GM19463 (cell line): ENCODE data around the gene FUBP1.
A peak's percentile ranks its signal among the peaks of the same experiment; 100 is the strongest.
"Not testable (repeated sequence)": the region's sequence is repeated elsewhere in the genome, so short reads cannot be mapped to it uniquely, and the experiment has no call there.

Experiments
- ATAC-seq: cut with Tn5 transposase; IDR thresholded peaks from one replicate; pipeline ENCODE4 v1.9.1; 2021; ENCODE audit warnings: mild to moderate bottlenecking, moderate library complexity; ENCODE audit not compliant: unreplicated experiment

FUBP1 gene

GRCh38 chr1:77989744-77990143, 10.9 kb upstream of the FUBP1 start:
- ATAC-seq = no peak

- ATAC-seq = no peak
Observed at GRCh38 chr1:77987919-77988318, 9.0 kb upstream of the FUBP1 start.

GRCh38 chr1:77986810-77987209, 7.9 kb upstream of the FUBP1 start:
- ATAC-seq = no peak

- no peak for ATAC-seq
Observed at GRCh38 chr1:77984629-77985028, 5.8 kb upstream of the FUBP1 start.

- ATAC-seq = no peak
Observed at GRCh38 chr1:77983997-77984355, 5.1 kb upstream of the FUBP1 start.

GRCh38 chr1:77983352-77983996, 4.6 kb upstream of the FUBP1 start:
- ATAC-seq = not testable (repeated sequence)

- peak; percentile 67 for ATAC-seq
Observed at GRCh38 chr1:77978293-77978968, 441 bp downstream of the FUBP1 start.

- ATAC-seq = no peak
Observed at GRCh38 chr1:77977989-77978292, 931 bp downstream of the FUBP1 start.

- ATAC-seq = no peak
Observed at GRCh38 chr1:77976433-77977076, 2.3 kb downstream of the FUBP1 start.

GRCh38 chr1:77975907-77976306, 3.0 kb downstream of the FUBP1 start:
- ATAC-seq = no peak

GRCh38 chr1:77975386-77975785, 3.5 kb downstream of the FUBP1 start:
- ATAC-seq = no peak

GRCh38 chr1:77972080-77972479, 6.8 kb downstream of the FUBP1 start:
- ATAC-seq = no peak

GRCh38 chr1:77970192-77970591, 8.7 kb downstream of the FUBP1 start:
- ATAC-seq = no peak

- no peak for ATAC-seq
Observed at GRCh38 chr1:77966291-77966690, 12.6 kb downstream of the FUBP1 start.

- no peak for ATAC-seq
Observed at GRCh38 chr1:77961392-77961791, 17.5 kb downstream of the FUBP1 start.

GRCh38 chr1:77958850-77959249, 20.0 kb downstream of the FUBP1 start:
- ATAC-seq = no peak

GRCh38 chr1:77958391-77958790, 20.5 kb downstream of the FUBP1 start:
- ATAC-seq = no peak

GRCh38 chr1:77956464-77956863, 22.4 kb downstream of the FUBP1 start:
- no peak for ATAC-seq

GRCh38 chr1:77955709-77956108, 23.2 kb downstream of the FUBP1 start:
- ATAC-seq = no peak

- no peak for ATAC-seq
Observed at GRCh38 chr1:77954521-77954920, 24.4 kb downstream of the FUBP1 start.

- ATAC-seq = no peak
Observed at GRCh38 chr1:77953907-77954306, 25.0 kb downstream of the FUBP1 start.

- ATAC-seq = no peak
Observed at GRCh38 chr1:77951328-77951727, 27.5 kb downstream of the FUBP1 start.

GRCh38 chr1:77950873-77951272, 28.0 kb downstream of the FUBP1 start:
- ATAC-seq = peak; percentile 60
